GM12878 (cell line): ENCODE data around the gene BCL2L13. TPM values are rescaled to one million over a fixed set of nuclear protein-coding genes. Genes with fewer than 3 reads are reported as not detected.

Experiments used
- ATAC-seq: fragments of 200-7000 bp; cut with Tn5 transposase; 3 replicates; pipeline ENCODE4 v1.9.1; 2020; ENCODE audit warnings: mild to moderate bottlenecking, moderate library complexity
- BruUV-seq: library from RNA; stranded (reverse); fragments of 400-500 nt; replicated peaks from 2 replicates; lab custom pipeline; 2021; lab: Mats Ljungman, UMichigan
- CTCF ChIA-PET: fragments of 300-600 bp; sonication (Branson Sonifier 250); formaldehyde crosslinking; extraction: SDS; loops from one replicate; lab custom pipeline; 2021; ENCODE audit warnings: inconsistent platforms; lab: Yijun Ruan, JAX
- POLR2A ChIA-PET: fragments of 350-600 bp; formaldehyde crosslinking; extraction: SDS; loops from one replicate; lab custom pipeline; 2021; ENCODE audit warnings: inconsistent platforms; lab: Charles Lee
- RAD21 ChIA-PET: fragments of 300-600 bp; sonication (Branson Sonifier 250); formaldehyde crosslinking; loops from one replicate; lab custom pipeline; 2023; ENCODE audit warnings: antibody characterized with exemption; ENCODE audit not compliant: unreplicated experiment; lab: Charles Lee
- SMC1A ChIA-PET: fragments of 300-600 bp; sonication (Branson Sonifier 250); formaldehyde crosslinking; loops from one replicate; lab custom pipeline; 2023; ENCODE audit not compliant: unreplicated experiment, uncharacterized antibody; lab: Charles Lee
- DNase-seq: peaks from one replicate; pipeline ENCODE4 v3.0.0-alpha.2; 2011; ENCODE audit warnings: low read depth, low spot score
- FAIRE-seq: peaks from 3 replicates; lab custom pipeline; 2011; peaks lifted over from hg19 to GRCh38; lab: Jason Lieb, UNC
- H2AFZ ChIP-seq: 2 replicates; pipeline ENCODE4 v1.6.0; 2011; ENCODE audit warnings: low read depth, low read length, control low read depth; ENCODE audit not compliant: control insufficient read depth
- H3K27ac ChIP-seq: 2 replicates; pipeline ENCODE4 v1.5.1; 2011; ENCODE audit warnings: control low read depth; ENCODE audit not compliant: control insufficient read depth, insufficient read depth
- H3K27me3 ChIP-seq, 2 experiments: replicated peaks in 1 of 2; 2 replicates each; pipeline versions ENCODE4 v1.6.0 to v1.6.1; 2011; ENCODE audit warnings: low read length in 1 of 2; ENCODE audit not compliant: control insufficient read depth in 2 of 2, insufficient read depth in 2 of 2
- H3K36me3 ChIP-seq, 2 experiments: 2 replicates each; pipeline ENCODE4 v1.5.1; 2011; ENCODE audit warnings: low read length in 1 of 2; ENCODE audit not compliant: control insufficient read depth in 2 of 2, insufficient read depth in 2 of 2
- H3K4me1 ChIP-seq: 2 replicates; pipeline ENCODE4 v1.6.1; 2011; ENCODE audit warnings: mild to moderate bottlenecking, low read length, moderate library complexity, mixed read lengths; ENCODE audit not compliant: control insufficient read depth, insufficient read depth
- H3K4me2 ChIP-seq: 2 replicates; pipeline ENCODE4 v1.6.0; 2011; ENCODE audit warnings: control low read depth; ENCODE audit not compliant: control insufficient read depth, insufficient read depth
- H3K4me3 ChIP-seq: fragments of 200-600 bp; sonication (generic); 2 replicates; pipeline ENCODE4 v1.5.1; 2016
- H3K79me2 ChIP-seq: 2 replicates; pipeline ENCODE4 v1.6.0; 2011; ENCODE audit warnings: low read length; ENCODE audit not compliant: control insufficient read depth, insufficient read depth
- H3K9ac ChIP-seq: 2 replicates; pipeline ENCODE4 v1.8.0; 2011; ENCODE audit warnings: low read length, control low read depth, mixed read lengths; ENCODE audit not compliant: control insufficient read depth, insufficient read depth
- H3K9me3 ChIP-seq: replicated peaks from 3 replicates; pipeline ENCODE4 v1.5.1; 2011; ENCODE audit warnings: mild to moderate bottlenecking, low read length; ENCODE audit not compliant: control insufficient read depth, insufficient read depth
- H4K20me1 ChIP-seq: 2 replicates; pipeline ENCODE4 v1.6.0; 2011; ENCODE audit not compliant: control insufficient read depth, insufficient read depth
- DPF2 ChIP-seq: fragments of 450-650 bp; IDR thresholded peaks from 2 replicates; pipeline ENCODE4 v1.6.1; 2017; ENCODE audit warnings: mild to moderate bottlenecking
- E4F1 ChIP-seq: fragments of 450-650 bp; IDR thresholded peaks from 2 replicates; pipeline ENCODE4 v1.6.1; 2018; ENCODE audit warnings: borderline replicate concordance, mild to moderate bottlenecking; ENCODE audit not compliant: partially characterized antibody
- FOS ChIP-seq: IDR thresholded peaks from 3 replicates; pipeline ENCODE4 v1.6.1; 2011; ENCODE audit warnings: borderline replicate concordance; ENCODE audit not compliant: insufficient read length; ENCODE audit errors: extremely low read depth
- FOXK2 ChIP-seq: fragments of 450-650 bp; IDR thresholded peaks from 2 replicates; pipeline ENCODE4 v1.6.1; 2017; ENCODE audit warnings: mild to moderate bottlenecking, moderate library complexity
- HDAC6 ChIP-seq: fragments of 200-600 bp; sonication (generic); IDR thresholded peaks from one replicate; pipeline ENCODE4 v1.8.0; 2017; ENCODE audit warnings: antibody characterized with exemption; ENCODE audit not compliant: unreplicated experiment
- HSF1 ChIP-seq: fragments of 150-350 bp; IDR thresholded peaks from 2 replicates; pipeline ENCODE4 v1.6.1; 2014; ENCODE audit warnings: mild to moderate bottlenecking, low read depth, low read length
- KDM1A ChIP-seq: fragments of 200-600 bp; sonication (generic); IDR thresholded peaks from 2 replicates; pipeline ENCODE4 v1.6.1; 2016; ENCODE audit warnings: borderline replicate concordance
- MYC ChIP-seq: IDR thresholded peaks from 2 replicates; pipeline ENCODE4 v1.6.1; 2011; ENCODE audit warnings: mild to moderate bottlenecking, low read length, moderate library complexity, inconsistent platforms; ENCODE audit not compliant: insufficient read depth, insufficient replicate concordance, insufficient read length, severe bottlenecking
- NFYB ChIP-seq: IDR thresholded peaks from 2 replicates; pipeline ENCODE4 v1.6.1; 2011; ENCODE audit warnings: low read depth, mild to moderate bottlenecking, low read length, improper control_type of control experiment, moderate library complexity; ENCODE audit not compliant: insufficient read depth
- PAX8 ChIP-seq: fragments of 450-650 bp; IDR thresholded peaks from 2 replicates; pipeline ENCODE4 v1.6.1; 2017; ENCODE audit warnings: mild to moderate bottlenecking, moderate library complexity
- RFX5 ChIP-seq: IDR thresholded peaks from 2 replicates; pipeline ENCODE4 v1.6.1; 2011; ENCODE audit warnings: low read depth, low read length, improper control_type of control experiment
- SREBF2 ChIP-seq: IDR thresholded peaks from 2 replicates; pipeline ENCODE4 v1.6.1; 2012; ENCODE audit warnings: mild to moderate bottlenecking, low read length
- SRF ChIP-seq, 2 experiments: IDR thresholded peaks; 2 replicates each; pipeline ENCODE4 v1.6.1; 2011; ENCODE audit warnings: low read depth in 2 of 2, low read length in 2 of 2, mild to moderate bottlenecking in 1 of 2, moderate library complexity in 1 of 2
- TCF12 ChIP-seq: IDR thresholded peaks from 2 replicates; pipeline ENCODE4 v1.6.1; 2011; ENCODE audit warnings: low read depth, mild to moderate bottlenecking, low read length
- ZNF384 ChIP-seq: IDR thresholded peaks from 2 replicates; pipeline ENCODE4 v1.6.1; 2012; ENCODE audit warnings: low read depth, mild to moderate bottlenecking, low read length, improper control_type of control experiment, borderline replicate concordance
- ZNF687 ChIP-seq: fragments of 450-650 bp; IDR thresholded peaks from 2 replicates; pipeline ENCODE4 v1.6.1; 2017; ENCODE audit warnings: mild to moderate bottlenecking, moderate library complexity
- ZZZ3 ChIP-seq: IDR thresholded peaks from 2 replicates; pipeline ENCODE4 v1.6.1; 2011; ENCODE audit warnings: low read depth; ENCODE audit not compliant: control insufficient read depth, insufficient read length
- WGBS: methylation state at CpG from one replicate; pipeline ENCODE4 v1.1.6; 2016; ENCODE audit warnings: low lambda C conversion rate; ENCODE audit not compliant: insufficient replicate concordance, insufficient coverage; ENCODE audit errors: missing lambda C conversion rate; 5-methylcytosine and 5-hydroxymethylcytosine counted together
- in situ Hi-C: fragments of 300-500 bp; cut with MboI; formaldehyde crosslinking; loops from 9 replicates; pipeline ENCODE4 v1.14.3; 2018; ENCODE audit warnings: mixed read lengths
- intact Hi-C: fragments of 100-400 bp; cut with micrococcal nuclease; formaldehyde crosslinking; loops from one replicate; pipeline ENCODE4 v1.14.2; 2022; ENCODE audit not compliant: unreplicated experiment
- polyA plus RNA-seq, 11 experiments: library from polyadenylated mRNA; depleted of rRNA in 4 of 11; unstranded in 6 of 11; stranded (reverse) in 5 of 11; fragments of >200 nt; fragmentation: Nextera tagmentation in 4 of 11; fragmentation: Illumina TruSeq in 1 of 11; extraction: Ambion mirVana in 4 of 11; extraction: Trizol in 1 of 11; gene quantifications; 1 replicate in 1 of 11; 2 replicates in 10 of 11; pipeline versions ENCODE4 v1.2.1 to v1.2.3, GENCODE V29; 2011 to 2016; ENCODE audit warnings: inconsistent platforms in 2 of 11, missing spikeins in 2 of 11, low read depth in 1 of 11
- total RNA-seq, 4 experiments: library from RNA; depleted of rRNA in 3 of 4; stranded (reverse); fragments of >200 nt in 3 of 4; fragmentation: Illumina TruSeq in 1 of 4; extraction: Trizol in 1 of 4; gene quantifications; 2 replicates each; pipeline versions ENCODE4 v1.2.1 to v1.2.3, GENCODE V29; 2013 to 2021

The BCL2L13 gene
- total and polyA plus RNA-seq, 10 of the 15 experiments (the other 5 are each of a cell fraction or from before 2014, with no cell fraction given): 18.6 to 30.6 (median 28.2) TPM

- ATAC-seq (no peak), FAIRE-seq (no peak), DNase-seq (no peak)
- Histone ChIP-seq H4K20me1 (no peaks in the 10 kb centered on the region), H3K9me3 (no peaks in the 10 kb centered on the region), H3K4me2 (no peak overlapping the region), H3K4me3 (no peak overlapping the region), H3K36me3 (peaks cover 2 to 20% of the 10 kb centered on the region in 2 experiments; a peak in 3 of 4 replicates), H3K27ac (no peak overlapping the region), H3K27me3 (no peaks in the 10 kb centered on the region), H2AFZ (no peak overlapping the region), H3K79me2 (peaks cover 6% of the 10 kb centered on the region), H3K4me1 (peaks cover 7% of the 10 kb centered on the region), H3K9ac (no peak overlapping the region)
- no TSS peak for BruUV-seq
- intact Hi-C loops (loop anchor here (5.0 kb wide), 1 partner anchor 187 kb away; no protein-coding TSS in a partner anchor), in situ Hi-C loops (loop anchor here (10.0 kb wide), 1 partner anchor 60 kb away; no protein-coding TSS in a partner anchor)
- SMC1A ChIA-PET: interaction anchor here (1.5 to 5.5 kb wide), 4 partner anchors 36 to 331 kb away, joined by 4 to 46 read pairs (median 26); no protein-coding TSS in a partner anchor
- POLR2A ChIA-PET: no interaction called here
- CTCF ChIA-PET: interaction anchor here (1.1 to 4.7 kb wide), 7 partner anchors 25 to 330 kb away, joined by 5 to 101 read pairs (median 32); no protein-coding TSS in a partner anchor
- RAD21 ChIA-PET: interaction anchor here (1.2 to 4.4 kb wide), 3 partner anchors 28 to 186 kb away, joined by 3 to 58 read pairs (median 20); no protein-coding TSS in a partner anchor
- WGBS: 95% methylated on average over 7 of the region's 7 CpGs
- TF ChIP-seq HSF1 (no peak), HDAC6 (no peak), ZNF384 (no peak), FOS (no peak), SREBF2 (no peak), E4F1 (no peak), KDM1A (no peak), ZZZ3 (no peak), FOXK2 (no peak), ZNF687 (no peak), DPF2 (no peak), PAX8 (no peak), SRF (IDR thresholded peaks at IDR 0.05; ENCODE audit: low read depth in 2 of 2, low read length in 2 of 2) (no peak), RFX5 (no peak), TCF12 (no peak), MYC (no peak), NFYB (no peak)
Measured at GRCh38 chr22:17744430-17744829, 105.9 kb downstream of the BCL2L13 start.
